Heart left ventricle (tissue), 13 donors: ENCODE results near the gene FAM3B.

ENCODE experiments used
- POLR2A ChIP-seq, 2 donors: fragments of 450-650 bp; IDR thresholded peaks; one replicate each; pipeline ENCODE4 v1.6.1; 2017; ENCODE audit warnings: antibody characterized with exemption in 2 of 2, mild to moderate bottlenecking in 2 of 2, moderate library complexity in 2 of 2
- TF ChIP-seq, protein P1 (sequence below), 12 donors: fragments of 200-600 bp; sonication (generic) in 4 of 12; IDR thresholded peaks; one replicate each; pipeline versions ENCODE4 v1.5.0 to v1.8.0; 2018 to 2022; ENCODE audit warnings: antibody characterized with exemption in 12 of 12, mild to moderate bottlenecking in 5 of 12
- donor health status: ischemic (EF 13 %, LVEDD 7.1; RV severe dilation, severe dysfunction).
- donor health status: DM: no; HTN: yes; CAD: no.
- donor health status: DM: no; HTN: no; CAD: no.
- donor health status: ischemic (EF 25% LVEDD 6.9; RV normal size, moderate dysfunction).
- donor health status: ischemic (EF 25% LVEDD 5.7; RV mildly dilated, moderate dysfunction).
- donor health status: ischemic (EF 35%, LVEDD 5.7; RV mildly dilated, moderate dysfunction).
- donor health status: nonischemic (EF 11% LVEDD 7.7; RV severe dilation, severe dysfunction).
- donor health status: DM: yes; HTN: yes; CAD: no.
- donor health status: PGD.
- donor health status: ischemic (EF 29% LVEDD 5.4; RV normal size, mild dysfunction).
- donor health status: nonischemic (EF 23%, LVEDD 6.1; RV moderate dilation, normal function).

DNA sequence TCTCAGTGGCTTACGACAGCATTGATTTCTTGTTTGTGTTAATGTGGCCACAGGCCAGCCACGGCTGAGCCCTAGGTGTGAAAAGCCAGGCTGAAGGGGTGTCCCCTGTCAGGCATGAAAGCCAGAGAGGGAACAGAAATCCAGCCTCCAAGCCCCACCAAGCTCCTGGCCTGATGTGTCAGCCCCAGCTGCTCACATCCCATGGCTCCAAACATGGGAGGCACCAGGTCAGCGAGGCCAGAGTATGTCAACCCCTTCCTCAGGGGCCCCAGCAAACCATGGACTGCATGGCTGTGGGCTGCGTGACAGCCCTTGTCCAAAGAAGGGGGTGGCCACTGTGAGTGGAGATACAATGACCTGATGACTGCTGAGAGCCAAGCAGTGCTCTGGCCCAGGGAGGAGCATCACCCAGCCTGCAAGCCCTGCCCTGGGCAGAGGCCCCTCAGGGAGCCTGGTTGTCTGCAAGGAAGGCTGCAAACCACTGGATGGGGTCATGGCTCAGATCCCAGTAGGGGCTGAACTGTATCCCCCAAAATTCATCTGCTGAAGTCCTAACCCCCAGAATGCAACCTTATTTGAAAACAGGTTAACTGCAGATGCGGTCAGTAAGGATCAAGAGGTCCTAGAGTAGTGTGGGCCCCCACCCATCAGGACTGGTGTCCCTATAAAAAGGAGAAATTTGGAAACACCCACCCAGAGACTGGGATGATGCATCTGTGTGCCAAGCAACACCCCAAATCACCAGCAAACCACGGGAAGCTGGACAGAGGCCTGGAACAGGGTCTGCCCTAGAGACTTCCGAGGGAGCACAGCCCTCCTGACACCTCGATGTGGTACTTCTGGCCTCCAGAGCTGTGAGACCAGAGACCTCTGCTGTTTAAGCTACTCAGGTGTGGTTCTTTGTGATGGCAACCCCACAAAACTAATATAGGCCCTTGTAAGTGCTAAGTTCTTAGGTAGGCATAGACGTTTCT, 41.9 kb downstream of the FAM3B start:
- TF ChIP-seq POLR2A (IDR thresholded peaks at IDR 0.05), result no peak
- TF ChIP-seq, protein P1, sequence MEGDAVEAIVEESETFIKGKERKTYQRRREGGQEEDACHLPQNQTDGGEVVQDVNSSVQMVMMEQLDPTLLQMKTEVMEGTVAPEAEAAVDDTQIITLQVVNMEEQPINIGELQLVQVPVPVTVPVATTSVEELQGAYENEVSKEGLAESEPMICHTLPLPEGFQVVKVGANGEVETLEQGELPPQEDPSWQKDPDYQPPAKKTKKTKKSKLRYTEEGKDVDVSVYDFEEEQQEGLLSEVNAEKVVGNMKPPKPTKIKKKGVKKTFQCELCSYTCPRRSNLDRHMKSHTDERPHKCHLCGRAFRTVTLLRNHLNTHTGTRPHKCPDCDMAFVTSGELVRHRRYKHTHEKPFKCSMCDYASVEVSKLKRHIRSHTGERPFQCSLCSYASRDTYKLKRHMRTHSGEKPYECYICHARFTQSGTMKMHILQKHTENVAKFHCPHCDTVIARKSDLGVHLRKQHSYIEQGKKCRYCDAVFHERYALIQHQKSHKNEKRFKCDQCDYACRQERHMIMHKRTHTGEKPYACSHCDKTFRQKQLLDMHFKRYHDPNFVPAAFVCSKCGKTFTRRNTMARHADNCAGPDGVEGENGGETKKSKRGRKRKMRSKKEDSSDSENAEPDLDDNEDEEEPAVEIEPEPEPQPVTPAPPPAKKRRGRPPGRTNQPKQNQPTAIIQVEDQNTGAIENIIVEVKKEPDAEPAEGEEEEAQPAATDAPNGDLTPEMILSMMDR (IDR thresholded peaks at IDR 0.05), result no peak
